LoVo (cell line): ENCODE measurements around the gene FAM204A.

Experiments used
- DNase-seq: peaks from one replicate; pipeline ENCODE4 v3.0.0-alpha.2; 2016; ENCODE audit warnings: low spot score

Gene FAM204A

DNA sequence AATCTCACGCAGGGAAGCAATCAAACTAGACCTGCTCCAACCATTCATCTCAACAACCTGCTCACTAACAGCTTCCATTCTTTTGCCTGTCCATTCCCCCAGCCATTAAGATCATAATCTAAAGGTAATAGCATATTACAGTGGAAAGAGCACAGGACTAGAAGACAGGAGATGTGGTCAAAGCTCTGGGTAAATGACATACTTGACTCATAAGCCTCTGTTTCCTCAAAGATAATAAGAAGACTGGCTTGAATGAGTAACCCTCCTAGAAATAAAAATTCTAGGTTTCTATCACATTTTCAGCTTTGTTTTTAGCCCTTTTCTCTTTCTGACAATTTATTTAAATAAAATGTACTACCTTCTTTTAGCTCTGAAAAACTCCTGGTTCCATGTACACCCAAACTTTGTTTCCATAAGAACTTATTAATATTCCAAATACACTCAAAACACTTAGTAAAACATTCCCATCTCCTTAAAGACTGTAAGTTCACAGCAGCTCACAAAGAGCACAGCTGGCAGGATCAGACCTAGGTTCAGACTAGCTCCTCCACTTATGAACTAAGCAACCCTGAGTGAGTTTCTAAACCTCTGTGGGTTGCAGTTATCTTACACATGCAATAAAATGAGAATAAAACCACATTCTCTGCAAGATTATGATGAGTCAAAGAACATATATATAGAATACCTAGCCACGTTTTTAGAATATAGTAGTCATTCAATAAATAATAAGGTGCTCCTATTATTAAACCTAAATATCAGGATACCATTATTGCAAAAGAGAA is 11.6 kb downstream of the FAM204A start:
- no peak for DNase-seq

DNA sequence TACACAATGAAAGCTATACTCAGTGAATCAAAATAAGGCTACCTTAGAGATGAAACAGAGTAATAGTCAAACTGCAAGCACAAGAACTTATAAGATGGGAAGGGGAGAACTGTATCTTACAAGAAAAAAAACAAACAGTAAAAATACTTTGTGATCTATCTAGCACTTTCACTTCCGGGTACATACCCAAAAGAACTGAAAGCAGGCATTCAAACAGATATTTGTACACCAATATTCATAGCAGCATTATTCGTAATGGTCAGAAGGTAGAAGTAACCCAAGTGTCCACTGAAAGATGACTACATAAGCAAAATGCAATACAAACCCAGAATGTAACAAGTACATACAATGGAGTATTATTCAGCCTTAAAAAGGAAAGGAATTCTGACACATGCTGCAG is 18.0 kb downstream of the FAM204A start:
- no peak for DNase-seq

DNA sequence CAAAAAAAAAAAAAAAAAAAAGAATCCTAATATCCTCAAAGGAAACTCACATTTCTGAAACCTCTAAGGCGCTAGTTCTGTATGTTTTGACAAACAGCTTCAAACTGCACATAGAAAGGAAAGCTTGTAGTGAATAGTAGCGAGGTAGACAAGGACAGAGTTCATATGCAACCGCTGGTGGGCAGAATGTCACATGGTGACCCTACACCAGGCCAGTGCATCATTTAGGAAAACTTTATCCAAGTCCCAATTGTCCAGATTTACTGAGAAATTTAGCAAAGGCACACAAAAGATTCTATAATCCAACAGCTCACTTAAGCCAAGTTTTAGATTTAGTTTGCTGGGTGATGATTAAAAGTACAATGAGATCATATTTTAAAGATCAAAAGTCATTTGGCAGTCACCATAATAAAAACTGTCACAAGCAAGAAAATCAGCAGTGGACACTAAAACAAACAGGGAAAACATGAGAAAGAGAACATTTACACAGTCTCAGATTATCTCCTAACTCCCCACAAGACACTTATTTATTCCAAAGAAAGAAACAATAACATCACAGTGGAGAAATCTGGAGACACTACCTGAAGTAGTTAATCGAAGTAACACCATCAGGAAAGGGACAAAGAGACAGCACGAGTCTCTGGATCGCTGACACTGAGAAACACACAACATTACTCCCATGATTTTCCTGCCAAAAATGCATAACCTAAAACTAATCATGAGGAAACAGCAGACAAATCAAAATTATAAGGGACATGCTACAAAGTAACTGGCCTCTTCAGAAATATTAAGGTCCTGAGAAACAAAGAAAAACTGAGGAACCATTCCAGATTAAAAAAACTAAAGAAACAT is 20.2 kb downstream of the FAM204A start:
- no peak for DNase-seq

GRCh38 chr10:118315629-118316028 is 26.5 kb downstream of the FAM204A start:
- DNase-seq = no peak

DNA sequence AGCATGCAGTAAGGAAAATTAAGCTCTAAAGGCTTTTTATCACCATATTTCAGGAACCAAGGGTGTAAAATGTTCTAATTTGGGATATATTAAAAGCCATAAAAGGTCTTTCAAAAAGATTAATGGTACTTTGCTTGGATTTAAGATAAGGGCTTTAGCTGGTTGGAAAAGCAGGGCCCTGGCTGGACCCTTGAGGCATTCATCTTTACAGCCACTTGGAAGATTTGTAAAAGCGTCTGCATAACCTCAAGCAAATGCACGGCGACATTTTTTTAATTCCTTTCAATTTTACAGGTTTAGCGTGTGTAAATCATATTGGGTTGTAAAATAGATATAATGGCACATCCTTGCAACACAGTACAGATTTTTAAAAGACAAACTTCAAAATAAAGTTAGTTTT is 27.2 kb downstream of the FAM204A start:
- no peak for DNase-seq

GRCh38 chr10:118311505-118311904 is 30.6 kb downstream of the FAM204A start:
- DNase-seq = no peak

GRCh38 chr10:118310822-118311221 is 31.3 kb downstream of the FAM204A start:
- DNase-seq = no peak

DNA sequence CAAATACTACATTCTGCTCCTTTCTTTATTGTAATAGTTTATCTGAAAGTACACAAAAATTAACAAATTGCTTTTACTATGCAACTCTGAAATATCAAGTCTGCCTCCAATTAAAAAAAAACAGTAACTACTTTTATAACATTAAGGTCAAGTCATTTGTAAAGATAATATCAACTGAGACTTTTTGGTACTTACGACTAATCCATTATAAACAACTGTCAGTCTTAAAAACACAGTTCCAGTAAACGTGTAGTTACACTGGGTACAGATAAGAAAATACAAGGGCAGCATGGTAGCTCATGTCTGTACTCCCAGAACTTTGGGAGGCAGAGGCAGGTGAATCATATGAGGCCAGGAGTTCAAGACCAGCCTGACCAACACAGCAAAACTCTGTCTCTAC is 32.2 kb downstream of the FAM204A start:
- no peak for DNase-seq

GRCh38 chr10:118308664-118309063 is 33.5 kb downstream of the FAM204A start:
- no peak for DNase-seq

DNA sequence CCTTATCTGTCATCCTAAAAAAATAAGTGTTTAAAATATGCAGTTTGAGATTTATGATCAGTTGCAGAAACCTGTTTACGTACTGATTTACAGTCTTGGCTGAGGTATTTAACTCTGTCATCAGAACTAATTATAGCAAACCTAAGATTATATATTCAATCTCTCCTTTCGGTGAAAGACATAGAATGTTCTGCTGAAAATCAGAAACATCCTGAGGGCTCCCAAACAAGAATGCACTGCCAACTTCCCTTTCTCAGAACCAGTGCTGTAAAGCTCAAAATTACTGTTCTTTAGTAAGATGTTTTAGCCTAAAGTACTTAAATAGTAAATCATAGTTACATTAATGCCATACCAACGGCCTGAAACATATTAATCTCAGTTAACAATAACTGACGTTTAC is 34.3 kb downstream of the FAM204A start:
- DNase-seq = no peak

DNA sequence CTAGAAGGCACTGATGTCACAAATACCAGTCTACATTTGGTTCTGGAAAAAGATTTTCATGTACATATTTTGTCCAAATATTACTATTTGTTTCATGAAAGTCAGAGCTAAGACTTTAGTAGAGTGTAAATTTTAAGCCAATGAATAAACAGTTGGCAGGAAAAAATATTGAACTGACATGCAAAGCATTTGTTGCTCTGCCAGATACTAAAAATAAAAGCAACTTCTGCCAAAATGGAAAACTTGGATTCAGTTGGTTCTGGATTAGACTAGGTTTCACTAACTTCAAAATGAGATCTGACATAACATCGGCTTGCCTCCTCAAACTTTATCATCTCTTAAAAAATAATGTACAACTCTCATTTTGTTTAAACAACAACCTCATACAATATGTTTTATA is 34.9 kb downstream of the FAM204A start:
- no peak for DNase-seq

GRCh38 chr10:118305730-118306129 is 36.4 kb downstream of the FAM204A start:
- DNase-seq = no peak

DNA sequence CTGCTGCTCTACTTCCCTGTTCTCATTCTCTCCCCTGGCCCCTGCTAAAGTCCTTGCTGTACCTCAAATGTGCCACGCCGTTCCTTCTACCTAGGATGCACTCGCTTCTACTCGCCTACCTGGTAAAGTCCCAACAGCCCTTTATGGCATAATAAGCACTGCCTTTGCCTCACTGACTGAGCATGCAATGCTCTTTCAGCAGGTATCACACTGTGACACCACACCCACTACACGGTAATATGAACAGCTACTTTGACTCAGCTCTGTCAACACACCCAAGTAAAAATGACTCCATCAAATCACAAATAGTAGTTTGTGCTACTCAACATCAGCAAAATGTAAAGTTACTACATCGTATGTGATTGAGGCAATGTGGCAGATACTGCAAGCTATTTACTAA is 37.6 kb downstream of the FAM204A start:
- DNase-seq = no peak

DNA sequence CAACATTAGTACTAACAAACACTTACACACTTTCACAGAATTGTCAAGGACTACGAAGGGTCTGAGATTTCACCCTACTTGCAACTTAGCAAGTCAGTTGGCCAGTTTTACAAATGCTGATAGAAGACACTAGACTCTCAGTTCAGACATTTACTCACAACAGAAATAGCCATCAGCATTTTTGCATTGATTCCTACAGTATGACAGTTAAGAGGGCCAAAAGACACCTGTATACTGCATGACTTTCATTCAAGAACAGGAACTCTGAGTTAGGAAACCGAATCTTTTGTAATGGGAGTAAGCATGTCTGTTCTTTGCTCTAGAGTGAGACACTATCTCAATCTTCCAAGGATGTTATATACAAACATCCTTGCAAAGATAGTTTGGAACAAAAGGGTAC is 40.9 kb downstream of the FAM204A start:
- no peak for DNase-seq

- no peak for DNase-seq
Observed at GRCh38 chr10:118300320-118300719, 41.8 kb downstream of the FAM204A start.

GRCh38 chr10:118298787-118299186 is 43.3 kb downstream of the FAM204A start:
- DNase-seq = no peak

- DNase-seq = no peak
Observed at GRCh38 chr10:118291122-118291521, 51.0 kb downstream of the FAM204A start.

DNA sequence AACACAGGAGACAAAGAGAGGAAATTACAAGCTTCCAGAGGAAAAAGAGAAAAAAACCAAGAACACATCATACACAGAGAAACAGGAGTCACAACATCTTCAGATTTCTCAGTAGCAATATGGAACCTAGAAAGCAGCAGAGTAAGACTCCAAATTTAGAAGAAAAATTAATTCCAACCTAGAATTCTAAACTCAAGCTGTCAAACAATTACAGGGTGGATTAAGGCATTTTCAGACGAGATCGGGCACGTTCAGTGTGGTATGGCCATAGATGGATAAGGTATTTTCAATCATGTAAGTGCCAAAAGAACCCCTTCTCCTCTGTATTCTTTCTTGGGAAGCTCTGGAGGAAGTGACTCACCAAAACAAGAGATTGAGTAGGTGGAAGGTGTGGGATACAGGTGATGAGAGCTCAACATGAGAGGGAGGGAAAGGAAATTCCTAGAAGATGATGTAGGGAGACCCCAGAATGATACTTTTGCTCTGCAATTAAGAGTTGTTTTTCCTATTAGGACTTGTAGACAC is 51.6 kb downstream of the FAM204A start:
- no peak for DNase-seq

- no peak for DNase-seq
Observed at GRCh38 chr10:118287076-118287806, 54.9 kb downstream of the FAM204A start.

DNA sequence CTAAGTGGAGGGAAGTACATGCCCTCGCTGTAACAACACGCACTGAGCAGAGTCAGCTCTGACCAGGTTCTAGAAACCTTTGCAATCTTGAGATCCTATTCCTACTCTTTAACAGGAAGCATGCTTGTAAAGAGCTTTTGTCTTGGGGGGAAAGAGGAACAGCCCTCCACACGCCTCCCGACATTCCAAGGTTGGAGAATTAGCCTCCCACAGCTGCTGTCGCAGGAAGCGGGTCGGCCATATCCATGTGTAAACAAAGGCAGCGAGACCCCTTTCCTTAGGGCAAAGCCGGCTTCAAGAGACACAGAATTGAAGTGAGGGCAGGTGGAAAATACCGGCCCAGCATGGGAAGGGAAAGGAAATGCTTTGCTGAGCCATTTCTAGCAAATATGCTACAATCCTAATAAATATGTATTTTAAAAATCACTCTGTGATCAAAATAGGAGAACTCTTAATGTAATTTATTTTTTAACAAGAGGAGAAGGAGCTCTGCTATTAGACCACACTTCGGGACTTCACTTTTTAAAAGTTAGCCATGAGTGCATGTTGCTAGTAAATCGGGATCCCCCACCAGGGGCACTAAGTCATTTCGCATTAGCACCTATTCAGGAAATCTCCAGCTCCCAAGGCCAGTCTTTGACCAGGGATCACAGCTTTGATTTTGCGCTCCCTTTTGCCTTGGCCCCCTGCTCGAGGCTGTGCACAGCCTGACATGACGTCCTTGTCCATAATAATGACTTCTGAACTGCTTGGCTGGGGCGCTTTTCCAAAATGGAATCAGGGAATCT is 55.9 kb downstream of the FAM204A start:
- DNase-seq = no peak

DNA sequence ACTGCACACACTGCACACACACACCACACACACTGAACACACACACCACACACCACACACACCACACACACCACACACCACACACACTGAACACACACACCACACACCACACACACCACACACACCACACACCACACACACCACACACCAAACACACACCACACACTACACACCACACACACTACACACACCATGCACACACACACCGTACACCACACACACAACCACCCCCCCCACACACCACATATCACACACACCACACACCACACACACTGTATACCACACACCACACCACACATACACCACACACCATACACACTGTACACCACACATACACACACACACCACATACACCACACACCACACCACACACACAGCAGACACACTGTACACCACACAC is 59.5 kb downstream of the FAM204A start:
- DNase-seq = no peak

DNA sequence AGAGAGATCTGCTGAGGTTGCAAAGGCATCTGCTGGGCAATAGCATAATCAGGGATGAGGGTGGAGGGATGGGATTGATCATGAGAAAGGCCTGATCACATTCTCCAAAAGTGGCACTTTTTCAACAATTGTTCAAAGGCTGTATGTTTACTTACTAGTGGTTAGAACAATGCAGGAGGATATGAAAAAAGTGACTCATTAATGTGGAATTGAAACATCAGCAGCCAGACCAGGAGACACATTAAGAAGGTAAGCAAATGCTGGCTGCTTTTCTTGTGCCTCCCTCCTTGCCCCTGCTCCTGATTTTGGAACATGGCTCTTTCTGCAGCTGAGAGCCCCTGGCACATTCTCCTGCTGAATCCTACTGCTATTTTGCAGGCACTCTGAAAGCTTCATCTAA is 63.5 kb downstream of the FAM204A start:
- no peak for DNase-seq
